IMR-90 (cell line): ENCODE results near the gene SERPINB13.

Experiments
- CEBPB ChIP-seq: IDR thresholded peaks from 2 replicates; pipeline ENCODE4 v1.6.1; 2012; ENCODE audit warnings: low read depth, low read length, improper control_type of control experiment
- CHD1 ChIP-seq: IDR thresholded peaks from 2 replicates; pipeline ENCODE4 v1.6.1; 2012; ENCODE audit warnings: low read depth, low read length, improper control_type of control experiment
- CTCF ChIP-seq: conservative IDR thresholded peaks from 2 replicates; pipeline ENCODE4 v1.5.1; 2012; ENCODE audit warnings: mild to moderate bottlenecking, low read depth, low read length, improper control_type of control experiment
- RCOR1 ChIP-seq: IDR thresholded peaks from 2 replicates; pipeline ENCODE4 v1.6.1; 2012; ENCODE audit warnings: mild to moderate bottlenecking, low read length, improper control_type of control experiment; ENCODE audit not compliant: insufficient replicate concordance
- RFX5 ChIP-seq: IDR thresholded peaks from 2 replicates; pipeline ENCODE4 v1.8.0; 2012; ENCODE audit warnings: low read depth, mild to moderate bottlenecking, low read length, moderate library complexity
- USF2 ChIP-seq: fragments of 150-350 bp; IDR thresholded peaks from 2 replicates; pipeline ENCODE4 v1.6.1; 2017; ENCODE audit warnings: mild to moderate bottlenecking, antibody characterized with exemption, low read length, low read depth

- TF ChIP-seq RCOR1 (no peak), CTCF (no peak), USF2 (no peak), CEBPB (no peak), CHD1 (no peak), RFX5 (no peak)
Observed at GRCh38 chr18:63606526-63606925, 19.4 kb downstream of the SERPINB13 start.
